Breast epithelium (tissue), 3 donors: Measurements from ENCODE around the gene PSME4.

Experiments used
- POLR2A ChIP-seq: fragments of 450-650 bp; IDR thresholded peaks from one replicate; pipeline ENCODE4 v1.6.1; 2016; ENCODE audit warnings: antibody characterized with exemption, mild to moderate bottlenecking, moderate library complexity
- POLR2AphosphoS5 ChIP-seq, 3 donors: sonication (generic); formaldehyde crosslinking; IDR thresholded peaks; one replicate each; pipeline ENCODE4 v1.6.1; 2017; ENCODE audit warnings: antibody characterized with exemption in 3 of 3

DNA sequence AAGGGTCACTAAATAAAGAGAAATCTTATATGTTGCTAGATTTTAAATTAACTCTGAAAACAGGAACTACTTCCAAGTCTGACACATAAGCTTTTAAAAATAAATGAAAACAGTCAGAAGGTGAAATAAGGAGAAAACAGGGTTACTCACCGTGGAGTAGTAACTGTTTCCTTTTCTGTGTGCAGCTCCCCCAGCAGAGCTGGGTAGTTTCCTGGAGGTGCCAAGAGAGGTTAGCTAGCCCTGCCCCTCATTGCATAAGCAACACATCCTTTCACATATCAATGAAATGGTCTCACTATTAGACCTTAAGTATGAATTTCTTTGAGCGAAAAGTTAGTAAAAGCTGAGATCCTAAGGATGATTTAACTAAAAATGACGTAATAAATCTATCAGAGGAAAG, 57.1 kb downstream of the PSME4 start:
- TF ChIP-seq POLR2AphosphoS5 (IDR thresholded peaks at IDR 0.05): no peak
- TF ChIP-seq POLR2A: no peak
